Measurements from ENCODE around the gene PPP1R12A.

DNA sequence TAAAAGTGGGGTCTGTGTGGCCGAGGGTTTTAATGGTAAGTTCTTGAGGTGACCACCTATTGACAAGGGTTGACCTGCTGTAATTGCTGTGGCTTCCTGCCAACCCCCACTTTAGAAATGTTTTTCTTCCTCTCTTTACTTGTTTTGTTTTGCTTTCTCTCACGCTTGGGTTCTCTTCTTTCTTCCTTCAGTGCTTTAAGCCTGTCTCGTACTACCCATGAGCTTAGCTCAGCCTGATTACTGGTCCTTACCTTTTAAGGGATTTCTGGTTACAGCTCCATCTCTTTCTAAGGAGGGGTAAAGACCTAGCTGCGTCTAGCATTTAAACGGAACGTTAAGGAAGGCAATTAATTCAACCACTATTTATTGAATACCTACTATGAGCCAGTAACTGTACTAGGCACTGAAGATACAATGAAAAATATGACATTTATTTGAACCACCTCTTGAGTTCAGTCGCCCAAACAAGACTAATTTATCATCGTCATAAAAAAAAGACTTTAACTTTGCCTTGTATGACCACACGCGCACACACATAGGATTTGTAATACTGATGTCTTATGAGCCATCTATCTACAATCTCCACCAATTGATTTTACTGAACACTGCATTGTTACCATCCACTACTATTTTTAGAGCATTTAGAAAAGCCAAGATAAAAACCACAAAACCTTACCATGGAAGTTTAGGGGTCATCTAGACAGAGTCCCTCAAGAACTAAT, 888 bp upstream of the PPP1R12A start:
- no peak for TF ChIP-seq MYC (IDR thresholded peaks at IDR 0.05; ENCODE audit: low read depth, low read length)
- TF ChIP-seq, protein P1, sequence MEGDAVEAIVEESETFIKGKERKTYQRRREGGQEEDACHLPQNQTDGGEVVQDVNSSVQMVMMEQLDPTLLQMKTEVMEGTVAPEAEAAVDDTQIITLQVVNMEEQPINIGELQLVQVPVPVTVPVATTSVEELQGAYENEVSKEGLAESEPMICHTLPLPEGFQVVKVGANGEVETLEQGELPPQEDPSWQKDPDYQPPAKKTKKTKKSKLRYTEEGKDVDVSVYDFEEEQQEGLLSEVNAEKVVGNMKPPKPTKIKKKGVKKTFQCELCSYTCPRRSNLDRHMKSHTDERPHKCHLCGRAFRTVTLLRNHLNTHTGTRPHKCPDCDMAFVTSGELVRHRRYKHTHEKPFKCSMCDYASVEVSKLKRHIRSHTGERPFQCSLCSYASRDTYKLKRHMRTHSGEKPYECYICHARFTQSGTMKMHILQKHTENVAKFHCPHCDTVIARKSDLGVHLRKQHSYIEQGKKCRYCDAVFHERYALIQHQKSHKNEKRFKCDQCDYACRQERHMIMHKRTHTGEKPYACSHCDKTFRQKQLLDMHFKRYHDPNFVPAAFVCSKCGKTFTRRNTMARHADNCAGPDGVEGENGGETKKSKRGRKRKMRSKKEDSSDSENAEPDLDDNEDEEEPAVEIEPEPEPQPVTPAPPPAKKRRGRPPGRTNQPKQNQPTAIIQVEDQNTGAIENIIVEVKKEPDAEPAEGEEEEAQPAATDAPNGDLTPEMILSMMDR (IDR thresholded peaks at IDR 0.05; ENCODE audit: low read depth, low read length), result no peak
